Stimulated activated CD4-positive, alpha-beta T cell treated with anti-CD3 and anti-CD28 coated beads, Interleukin-2, amount 100 ng/mL, for 48 hours (primary cell): ENCODE results near the gene PPCS.
"Not testable (repeated sequence)": the region's sequence is repeated elsewhere in the genome, so short reads cannot be mapped to it uniquely, and the experiment has no call there.

Experiments used
- DNase-seq, 2 donors: peaks; one replicate each; pipeline ENCODE4 v3.0.0-alpha.2; 2020

PPCS gene

GRCh38 chr1:42454403-42454802 is 1.9 kb upstream of the PPCS start:
- DNase-seq, result no peak

GRCh38 chr1:42456754-42457089 is 379 bp downstream of the PPCS start:
- peak; percentile 44 for DNase-seq

- no peak for DNase-seq
Measured at GRCh38 chr1:42461196-42461595, 4.9 kb downstream of the PPCS start.

- DNase-seq, result peak; percentile 85 to 88
Measured at GRCh38 chr1:42462828-42463763, 6.8 kb downstream of the PPCS start, which contains the start of gene CCDC30. Gene CCDC30, plus strand, starts transcription at chr1:42463286. Its CDS starts 17,266 bp downstream, at chr1:42480552.

- DNase-seq, result no peak
Measured at GRCh38 chr1:42463921-42464320, 7.6 kb downstream of the PPCS start.

- DNase-seq, result no peak
Measured at GRCh38 chr1:42466030-42466429, 9.7 kb downstream of the PPCS start.

- DNase-seq, result no peak
Measured at GRCh38 chr1:42469727-42470126, 13.4 kb downstream of the PPCS start.

GRCh38 chr1:42476605-42477004 is 20.3 kb downstream of the PPCS start:
- DNase-seq, result no peak

GRCh38 chr1:42477354-42477753 is 21.0 kb downstream of the PPCS start:
- not testable (repeated sequence) for DNase-seq

GRCh38 chr1:42477775-42478174 is 21.4 kb downstream of the PPCS start:
- DNase-seq, result no peak

GRCh38 chr1:42479621-42480020 is 23.3 kb downstream of the PPCS start:
- no peak for DNase-seq

- DNase-seq, result no peak
Measured at GRCh38 chr1:42480921-42481320, 24.6 kb downstream of the PPCS start.

GRCh38 chr1:42482635-42483153 is 26.4 kb downstream of the PPCS start:
- DNase-seq, result no peak

GRCh38 chr1:42484382-42484781 is 28.0 kb downstream of the PPCS start:
- DNase-seq, result no peak

- DNase-seq, result no peak
Measured at GRCh38 chr1:42490237-42490636, 33.9 kb downstream of the PPCS start.

- not testable (repeated sequence) for DNase-seq
Measured at GRCh38 chr1:42502031-42502430, 45.7 kb downstream of the PPCS start.

GRCh38 chr1:42504535-42505128 is 48.3 kb downstream of the PPCS start:
- DNase-seq, result no peak

GRCh38 chr1:42506576-42506975 is 50.2 kb downstream of the PPCS start:
- no peak for DNase-seq
